T47D (cell line): ENCODE measurements around the gene SGTA.

Source experiments
- DNase-seq, 2 experiments: peaks; one replicate each; pipeline versions ENCODE4 v3.0.0 to v3.0.0-alpha.2; 2011 to 2012; ENCODE audit warnings: low read depth in 1 of 2, low spot score in 1 of 2
- JUND ChIP-seq: IDR thresholded peaks from 2 replicates; pipeline ENCODE4 v1.6.1; 2012; ENCODE audit warnings: low read depth
- in situ Hi-C: cut with HindIII; loops from 2 replicates; pipeline ENCODE4 v1.10.0; 2016; ENCODE audit warnings: low sequenced_read_pairs, low pct_unique_long_range_greater_than_20kb

The SGTA gene

GRCh38 chr19:2805991-2806649 lies 23.0 kb upstream of the SGTA start:
- no peak for TF ChIP-seq JUND
- in situ Hi-C loops: no loop called here
- DNase-seq: no peak

GRCh38 chr19:2805261-2805900 lies 22.3 kb upstream of the SGTA start:
- no peak for DNase-seq
- in situ Hi-C loops: no loop called here
- TF ChIP-seq JUND: no peak

GRCh38 chr19:2804156-2805004 lies 21.3 kb upstream of the SGTA start:
- DNase-seq: no peak
- in situ Hi-C loops: no loop called here
- TF ChIP-seq JUND: no peak

GRCh38 chr19:2803486-2804155 lies 20.5 kb upstream of the SGTA start:
- TF ChIP-seq JUND: no peak
- in situ Hi-C loops: no loop called here
- DNase-seq: no peak

GRCh38 chr19:2802826-2803225 lies 19.8 kb upstream of the SGTA start:
- in situ Hi-C loops: no loop called here
- DNase-seq: no peak
- no peak for TF ChIP-seq JUND

- in situ Hi-C loops: no loop called here
- no peak for TF ChIP-seq JUND
- DNase-seq: no peak
Observed at GRCh38 chr19:2800506-2800905, 17.4 kb upstream of the SGTA start.

- no peak for TF ChIP-seq JUND
- in situ Hi-C loops: no loop called here
- DNase-seq: no peak
Observed at GRCh38 chr19:2799273-2800020, 16.4 kb upstream of the SGTA start.

- DNase-seq: no peak
- no peak for TF ChIP-seq JUND
- in situ Hi-C loops: no loop called here
Observed at GRCh38 chr19:2798733-2799132, 15.7 kb upstream of the SGTA start.

GRCh38 chr19:2798158-2798685 lies 15.1 kb upstream of the SGTA start:
- no peak for TF ChIP-seq JUND
- in situ Hi-C loops: no loop called here
- DNase-seq: no peak

- no peak for TF ChIP-seq JUND
- no peak for DNase-seq
- in situ Hi-C loops: no loop called here
Observed at GRCh38 chr19:2797280-2797679, 14.2 kb upstream of the SGTA start.

- DNase-seq: no peak
- no peak for TF ChIP-seq JUND
- in situ Hi-C loops: no loop called here
Observed at GRCh38 chr19:2796659-2797266, 13.7 kb upstream of the SGTA start.
